DLD1 (cell line): ENCODE results near the gene HOXB4.

ENCODE experiments used
- in situ Hi-C: cut with HindIII; loops from 2 replicates; pipeline ENCODE4 v1.10.0; 2017; ENCODE audit warnings: low sequenced_read_pairs

The HOXB4 gene

GRCh38 chr17:48577946-48578615 lies at the start of gene HOXB4:
Gene HOXB4 (minus strand): TSS chr17:48578350. CDS start chr17:48578319, 31 bp downstream.
- in situ Hi-C loops = no loop called here

DNA sequence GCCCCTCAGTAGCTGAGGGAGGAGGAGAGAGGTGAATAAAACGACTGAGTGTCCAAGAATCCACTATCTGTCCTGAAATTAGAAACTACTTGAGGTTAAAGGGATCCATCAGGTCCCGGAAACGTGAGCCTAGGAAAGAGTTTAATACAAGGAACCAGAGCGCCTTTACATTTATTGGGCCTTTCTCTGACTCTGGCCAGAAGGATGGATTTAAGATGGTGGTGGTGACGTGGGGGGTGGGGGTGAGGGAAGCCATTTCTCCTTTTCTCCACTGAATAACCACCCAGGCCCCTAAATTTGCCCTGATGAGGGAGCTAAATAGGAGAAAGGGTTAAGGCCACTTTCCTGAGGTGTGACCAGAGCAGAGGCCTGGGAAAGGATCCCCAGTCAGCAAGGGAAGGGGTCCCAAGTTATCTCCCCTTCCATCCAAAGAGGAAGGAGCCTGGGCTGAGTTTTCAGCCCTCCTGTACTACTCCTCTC lies 49.0 kb upstream of the HOXB4 start:
- in situ Hi-C loops = no loop called here

- in situ Hi-C loops = no loop called here
Observed at GRCh38 chr17:48626245-48627117, 48.3 kb upstream of the HOXB4 start, which contains the start of gene HOXB9. Gene HOXB9 (minus strand): TSS chr17:48626358. CDS start chr17:48626269, 89 bp downstream.

DNA sequence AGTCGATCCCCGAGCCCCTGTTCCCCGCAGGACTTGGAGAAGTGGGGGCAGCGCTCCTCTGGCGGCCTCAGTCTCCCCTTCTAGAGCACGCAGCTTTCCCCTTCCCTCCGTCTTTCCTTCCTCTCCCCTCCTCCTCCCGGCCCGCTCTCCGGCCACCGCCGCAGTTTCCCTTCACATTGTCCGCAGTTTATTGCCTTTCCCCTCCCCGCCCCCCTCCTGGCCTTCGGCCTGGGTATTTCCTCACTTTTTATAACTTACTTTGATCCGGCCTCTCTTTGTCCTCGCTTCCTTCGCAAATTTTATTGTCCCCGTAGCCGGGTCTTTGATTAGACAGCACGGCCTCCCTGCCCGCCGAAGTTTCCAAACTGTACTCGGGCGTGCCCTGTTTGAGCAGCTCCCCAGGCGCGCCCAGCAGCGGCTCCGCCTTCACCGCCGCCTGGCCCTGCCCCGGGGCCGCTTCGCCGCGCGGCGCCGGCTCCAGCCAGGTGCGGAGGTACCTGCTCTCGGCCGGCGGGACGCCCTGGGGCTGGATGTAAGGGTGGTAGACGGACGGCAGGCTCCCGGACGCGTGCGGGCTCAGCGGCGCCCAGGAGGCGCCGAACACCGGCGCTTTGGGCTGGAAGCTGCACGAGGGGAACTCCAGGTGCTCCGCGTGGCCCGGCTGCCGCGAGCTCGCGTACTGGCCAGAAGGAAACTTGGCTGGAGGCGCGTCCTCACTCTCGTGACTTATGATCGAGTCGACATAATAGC lies 47.5 kb upstream of the HOXB4 start:
- in situ Hi-C loops = no loop called here

DNA sequence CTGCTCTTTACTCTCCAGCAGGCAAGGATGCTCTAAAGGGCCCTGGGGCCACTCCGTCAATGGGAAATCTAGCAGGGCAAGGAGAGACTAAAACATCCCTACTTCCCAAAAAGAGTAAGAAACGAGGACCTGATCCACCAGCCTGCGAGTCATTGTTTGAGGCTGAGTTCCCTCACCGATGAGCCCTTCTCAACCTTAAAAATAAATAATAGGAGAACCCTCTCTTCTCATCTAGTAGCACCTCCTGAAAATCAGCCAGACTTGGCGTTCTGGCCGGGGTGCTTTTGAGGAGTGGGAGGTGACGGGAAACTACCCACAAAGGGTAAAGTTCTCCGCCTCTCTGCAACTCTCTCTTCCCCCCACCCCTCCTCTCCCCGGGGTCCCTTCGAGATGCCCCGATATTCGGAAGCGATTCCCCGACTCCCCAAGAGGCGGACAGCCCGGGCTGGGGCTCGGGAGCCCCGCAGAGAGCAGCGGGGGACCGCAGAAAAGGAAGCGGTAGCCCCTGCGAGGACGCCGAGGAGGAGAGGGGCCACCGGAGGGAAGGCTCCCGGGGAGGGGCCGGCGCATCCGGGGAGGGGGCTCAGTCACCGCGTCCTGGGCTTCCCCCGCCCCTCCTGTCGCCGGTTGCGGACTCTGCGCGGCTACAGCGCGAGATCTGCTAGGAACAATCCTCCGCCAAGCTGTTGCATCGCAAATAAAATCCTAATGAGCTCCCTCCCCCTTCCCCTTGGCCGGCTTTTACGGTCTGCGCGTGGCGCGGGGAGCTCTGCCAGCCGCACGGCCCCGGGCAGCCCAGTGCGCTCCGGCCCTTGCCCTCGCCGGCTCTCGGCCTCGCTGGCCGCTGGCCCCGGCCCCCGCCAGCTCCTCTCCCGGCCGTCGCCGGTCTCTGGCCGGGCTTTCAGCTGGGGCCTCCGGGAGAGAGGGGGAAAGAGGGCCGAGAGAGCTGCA lies 46.7 kb upstream of the HOXB4 start:
- in situ Hi-C loops = no loop called here

DNA sequence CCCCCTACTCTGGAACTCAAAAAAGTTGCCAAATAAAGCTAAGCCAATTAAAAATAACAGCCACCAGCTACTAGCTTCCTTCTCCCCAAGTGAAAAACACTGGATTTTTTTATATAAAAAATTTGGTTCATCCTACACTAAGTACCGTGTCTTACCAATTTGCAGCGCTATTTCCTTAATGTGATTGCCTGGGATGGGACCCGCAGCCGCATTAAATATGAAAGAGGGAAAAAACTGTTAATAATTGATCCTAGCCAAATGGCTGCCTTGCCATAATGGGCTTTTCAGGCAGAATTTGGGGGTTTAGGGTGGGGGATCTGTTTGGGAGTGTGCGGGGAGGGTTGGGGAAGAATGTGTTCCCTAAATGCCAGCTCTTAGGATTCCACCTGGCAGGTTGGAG lies 46.0 kb upstream of the HOXB4 start:
- in situ Hi-C loops = no loop called here

GRCh38 chr17:48623583-48623982 lies 45.4 kb upstream of the HOXB4 start:
- in situ Hi-C loops = no loop called here

DNA sequence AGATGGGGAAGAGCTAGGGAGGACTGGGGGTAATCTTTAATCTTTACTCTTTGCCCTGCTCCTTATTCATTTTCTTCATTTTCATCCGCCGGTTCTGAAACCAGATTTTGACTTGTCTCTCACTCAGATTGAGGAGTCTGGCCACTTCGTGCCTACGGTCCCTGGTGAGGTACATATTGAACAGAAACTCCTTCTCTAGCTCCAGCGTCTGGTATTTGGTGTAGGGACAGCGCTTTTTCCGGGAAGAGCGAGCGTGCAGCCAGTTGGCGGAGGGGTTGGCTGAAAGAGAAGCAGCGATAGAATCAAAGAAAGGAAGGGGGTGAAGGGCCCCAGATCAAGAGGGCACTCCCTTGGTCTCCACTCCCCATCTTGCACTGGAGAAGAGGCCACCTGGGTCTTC lies 44.7 kb upstream of the HOXB4 start:
- in situ Hi-C loops = no loop called here

DNA sequence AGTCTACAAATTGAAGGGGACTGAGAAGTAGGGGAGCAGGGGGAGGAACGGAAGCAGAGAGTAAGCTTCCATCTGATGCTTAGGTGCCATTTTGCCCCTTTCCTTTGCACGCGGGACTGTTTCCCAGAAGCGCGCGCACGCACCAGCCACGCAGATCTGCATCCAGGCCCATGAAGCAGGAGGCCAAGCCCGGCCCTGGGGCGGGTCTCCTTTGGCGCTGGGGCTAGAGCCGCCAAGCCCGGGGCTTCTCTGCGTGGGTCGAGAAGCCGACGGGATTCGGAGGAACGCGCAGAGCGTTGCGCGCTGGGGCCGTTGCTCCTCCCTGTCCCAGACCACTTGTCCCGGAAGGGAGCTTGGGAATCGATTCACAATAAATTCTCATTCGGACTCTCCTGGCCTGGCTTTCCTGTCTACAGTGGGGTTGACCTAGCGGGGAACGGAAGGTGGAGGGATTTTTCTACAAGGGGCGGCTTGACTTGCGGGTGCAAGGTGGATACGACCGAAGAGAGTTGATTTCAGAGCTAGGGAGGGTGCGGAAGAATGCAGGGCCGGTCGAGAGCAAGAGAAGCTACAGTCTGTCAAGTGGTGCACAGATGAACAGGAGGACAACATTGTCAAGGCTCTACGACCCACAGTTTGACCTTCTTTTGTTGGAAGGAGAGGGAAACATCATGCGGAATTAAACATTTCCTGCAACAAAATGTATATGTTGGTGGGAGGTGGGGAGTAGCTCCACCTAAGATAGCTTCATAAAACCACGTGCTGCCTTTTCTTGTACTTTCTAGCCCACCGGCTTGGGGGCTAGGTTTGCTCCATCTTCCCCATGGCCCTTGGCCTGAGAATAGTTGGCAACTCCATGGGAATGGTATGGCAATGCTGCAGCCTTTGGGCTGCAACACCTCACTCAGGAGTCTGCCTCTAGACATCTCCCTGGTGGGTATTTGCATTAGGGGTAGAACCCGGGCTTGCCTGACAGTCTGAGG lies 43.6 kb upstream of the HOXB4 start:
- in situ Hi-C loops = no loop called here

GRCh38 chr17:48620461-48621139 lies 42.5 kb upstream of the HOXB4 start:
- in situ Hi-C loops = no loop called here

GRCh38 chr17:48619826-48620449 lies 41.8 kb upstream of the HOXB4 start:
- in situ Hi-C loops = no loop called here

GRCh38 chr17:48618256-48618896 lies 40.2 kb upstream of the HOXB4 start:
- in situ Hi-C loops = no loop called here

GRCh38 chr17:48617471-48618255 lies 39.5 kb upstream of the HOXB4 start:
- in situ Hi-C loops = no loop called here

DNA sequence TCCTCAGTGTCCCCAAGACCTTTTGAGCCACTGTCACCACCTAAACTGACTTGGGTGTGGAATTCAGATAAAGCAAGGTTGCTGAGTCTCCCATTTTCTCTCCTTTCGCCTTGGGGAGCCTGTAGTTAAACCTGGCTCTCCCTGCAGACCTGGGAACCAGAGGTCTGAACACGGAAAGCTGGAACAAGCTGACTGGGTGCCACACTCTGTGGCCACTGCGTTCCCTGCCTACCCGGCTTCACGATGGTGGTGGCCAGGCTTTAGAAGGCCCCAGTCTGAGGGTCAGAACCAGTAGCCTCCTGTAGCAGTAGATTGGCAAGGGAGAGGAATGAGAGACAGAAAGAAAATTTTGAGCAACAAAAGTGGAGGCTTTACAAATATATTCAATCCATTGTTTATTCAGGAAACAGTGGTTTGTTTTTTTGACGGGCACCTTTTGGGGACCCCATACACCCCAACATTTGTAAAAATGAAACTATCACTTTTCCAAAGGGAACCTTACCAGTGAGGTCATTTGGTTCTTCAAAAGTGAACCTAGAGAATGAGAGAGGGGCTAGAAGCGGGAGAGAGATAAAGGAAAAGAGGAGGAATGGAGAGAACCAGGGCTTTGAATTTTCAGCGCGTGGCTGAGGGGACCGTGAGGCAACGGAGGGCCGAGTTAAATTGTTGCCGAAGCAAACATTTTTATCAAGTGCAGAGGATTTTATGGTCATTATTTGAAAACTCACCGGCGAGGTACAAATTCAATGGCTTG lies 38.7 kb upstream of the HOXB4 start:
- in situ Hi-C loops = no loop called here

DNA sequence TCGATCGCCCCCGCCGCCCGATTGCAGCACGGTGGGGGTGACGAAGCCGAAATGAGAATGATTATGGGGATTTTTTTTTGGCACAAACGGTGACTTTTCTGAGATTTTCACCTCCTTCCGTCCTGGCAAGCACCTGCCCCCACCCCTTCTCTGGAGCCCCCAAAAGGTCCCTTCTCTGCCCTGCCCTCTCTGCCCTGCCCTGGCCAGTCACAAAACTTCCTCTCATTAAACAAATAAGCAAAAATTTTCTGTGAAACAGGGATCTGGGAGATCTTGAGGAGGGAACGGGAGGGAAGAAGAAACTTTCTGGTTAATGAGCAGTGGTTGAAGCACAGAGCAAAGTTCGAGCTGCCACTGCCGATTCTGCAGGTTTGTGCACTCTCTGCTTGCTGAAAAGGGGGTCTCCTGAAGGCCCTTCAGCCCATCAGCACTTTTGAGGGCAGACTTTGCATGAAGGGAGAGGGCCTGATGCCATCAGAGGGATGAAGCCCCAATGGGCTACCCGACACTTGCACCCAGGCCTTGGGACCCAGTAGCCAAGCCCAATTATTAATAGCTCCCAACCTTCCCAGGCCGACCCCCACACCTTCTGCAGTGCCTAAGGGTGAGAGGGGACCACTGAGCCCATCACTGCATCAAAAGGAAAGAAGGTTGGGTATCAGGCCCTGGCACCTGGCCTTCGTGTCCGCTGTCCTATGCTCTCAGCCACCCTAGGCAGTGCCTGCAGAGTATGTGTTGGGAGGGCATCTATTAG lies 38.0 kb upstream of the HOXB4 start:
- in situ Hi-C loops = no loop called here
